H9 (cell line): ENCODE data around the gene PDE4B. TPM values are rescaled to one million over a fixed set of nuclear protein-coding genes. Genes with fewer than 3 reads are reported as not detected.

ENCODE experiments used
- DNase-seq: peaks from one replicate; pipeline ENCODE4 v3.0.0-alpha.2; 2017
- H2AFZ ChIP-seq: one replicate; pipeline ENCODE4 v1.6.1; 2013; ENCODE audit warnings: mild to moderate bottlenecking, low read length, control low read depth, moderate library complexity
- H2AK5ac ChIP-seq: 2 replicates; pipeline ENCODE4 v1.6.1; 2013; ENCODE audit warnings: low read length, control low read depth, mixed read lengths; ENCODE audit not compliant: insufficient read length
- H2BK120ac ChIP-seq: one replicate; pipeline ENCODE4 v1.6.1; 2013; ENCODE audit warnings: low read depth, mild to moderate bottlenecking, low read length, control low read depth, inconsistent platforms; ENCODE audit not compliant: poor library complexity, severe bottlenecking
- H2BK12ac ChIP-seq: 2 replicates; pipeline ENCODE4 v1.6.1; 2013; ENCODE audit warnings: low read length, control low read depth, mixed read lengths, low read depth; ENCODE audit not compliant: insufficient read length
- H2BK15ac ChIP-seq: 2 replicates; pipeline ENCODE4 v1.6.1; 2013; ENCODE audit warnings: low read depth, low read length, control low read depth
- H2BK20ac ChIP-seq: one replicate; pipeline ENCODE4 v1.6.1; 2013; ENCODE audit warnings: low read depth, mild to moderate bottlenecking, low read length, control low read depth, inconsistent platforms; ENCODE audit not compliant: poor library complexity, severe bottlenecking
- H2BK5ac ChIP-seq: 2 replicates; pipeline ENCODE4 v1.6.1; 2013; ENCODE audit warnings: low read length, control low read depth, mixed read lengths; ENCODE audit not compliant: insufficient read length
- H3K14ac ChIP-seq: 2 replicates; pipeline ENCODE4 v1.6.1; 2013; ENCODE audit warnings: low read length, control low read depth; ENCODE audit not compliant: insufficient read depth
- H3K18ac ChIP-seq: 2 replicates; pipeline ENCODE4 v1.6.1; 2013; ENCODE audit warnings: low read depth, mild to moderate bottlenecking, mixed read lengths, low read length, control low read depth; ENCODE audit not compliant: insufficient read length
- H3K23ac ChIP-seq: 2 replicates; pipeline ENCODE4 v1.6.1; 2013; ENCODE audit warnings: low read length, control low read depth, mixed read lengths, low read depth; ENCODE audit not compliant: insufficient read length
- H3K23me2 ChIP-seq: 2 replicates; pipeline ENCODE4 v1.6.1; 2013; ENCODE audit warnings: low read depth, mild to moderate bottlenecking, mixed read lengths, low read length, control low read depth; ENCODE audit not compliant: insufficient read length, poor library complexity, severe bottlenecking
- H3K27ac ChIP-seq: 2 replicates; pipeline ENCODE4 v1.5.1; 2013; ENCODE audit warnings: low read length, control low read depth, mixed read lengths, low read depth; ENCODE audit not compliant: insufficient read length
- H3K27me3 ChIP-seq: 2 replicates; pipeline ENCODE4 v1.6.1; 2013; ENCODE audit warnings: low read length, control low read depth, inconsistent platforms; ENCODE audit not compliant: insufficient read depth
- H3K4ac ChIP-seq: 2 replicates; pipeline ENCODE4 v1.6.1; 2013; ENCODE audit warnings: low read depth, mild to moderate bottlenecking, control low read depth, inconsistent platforms, low read length, moderate library complexity
- H3K4me1 ChIP-seq: 2 replicates; pipeline ENCODE4 v1.6.1; 2013; ENCODE audit warnings: low read length, control low read depth, inconsistent platforms; ENCODE audit not compliant: insufficient read depth
- H3K4me2 ChIP-seq: 2 replicates; pipeline ENCODE4 v1.6.1; 2013; ENCODE audit warnings: low read length, control low read depth, mixed read lengths; ENCODE audit not compliant: insufficient read length, insufficient read depth
- H3K56ac ChIP-seq: 2 replicates; pipeline ENCODE4 v1.6.1; 2013; ENCODE audit warnings: low read depth, mild to moderate bottlenecking, mixed read lengths, low read length, control low read depth; ENCODE audit not compliant: insufficient read length
- H3K79me1 ChIP-seq: 2 replicates; pipeline ENCODE4 v1.6.1; 2013; ENCODE audit warnings: low read depth, mild to moderate bottlenecking, moderate library complexity, low read length, control low read depth, inconsistent platforms; ENCODE audit not compliant: insufficient read depth, poor library complexity, severe bottlenecking
- H3K79me2 ChIP-seq: 2 replicates; pipeline ENCODE4 v1.6.1; 2013; ENCODE audit warnings: low read length, control low read depth, inconsistent platforms; ENCODE audit not compliant: insufficient read depth
- H3K9ac ChIP-seq: 2 replicates; pipeline ENCODE4 v1.6.1; 2013; ENCODE audit warnings: low read length, control low read depth, mixed read lengths; ENCODE audit not compliant: insufficient read length; ENCODE audit errors: extremely low read depth
- H3K9me3 ChIP-seq: one replicate; pipeline ENCODE4 v1.6.1; 2013; ENCODE audit warnings: low read depth, low read length, inconsistent platforms; ENCODE audit not compliant: control insufficient read depth
- H3T11ph ChIP-seq: one replicate; pipeline ENCODE4 v1.6.1; 2013; ENCODE audit warnings: mild to moderate bottlenecking, low read length, control low read depth, inconsistent platforms
- H4K20me1 ChIP-seq: one replicate; pipeline ENCODE4 v1.6.1; 2013; ENCODE audit not compliant: control insufficient read depth, insufficient read length, insufficient read depth
- H4K5ac ChIP-seq: 2 replicates; pipeline ENCODE4 v1.6.1; 2013; ENCODE audit warnings: low read depth, mild to moderate bottlenecking, mixed read lengths, low read length, control low read depth; ENCODE audit not compliant: insufficient read length
- H4K8ac ChIP-seq: replicated peaks from 2 replicates; pipeline ENCODE4 v1.6.1; 2013; ENCODE audit warnings: low read length, control low read depth, mixed read lengths, low read depth; ENCODE audit not compliant: insufficient read length
- H4K91ac ChIP-seq: 2 replicates; pipeline ENCODE4 v1.6.1; 2013; ENCODE audit warnings: low read depth, mild to moderate bottlenecking, moderate library complexity, mixed read lengths, low read length, control low read depth; ENCODE audit not compliant: insufficient read length
- H3K27ac Mint-ChIP-seq, 3 experiments: 2 replicates in 2 of 3; 3 replicates in 1 of 3; pipeline ENCODE4 v1.8.0; 2020 to 2021; ENCODE audit warnings: mixed read lengths in 3 of 3, mild to moderate bottlenecking in 1 of 3, moderate library complexity in 1 of 3
- H3K27me3 Mint-ChIP-seq: 2 replicates; pipeline ENCODE4 v1.8.0; 2021; ENCODE audit warnings: low read depth, mild to moderate bottlenecking, moderate library complexity, mixed read lengths
- H3K36me3 Mint-ChIP-seq, 3 experiments: 2 replicates in 2 of 3; 3 replicates in 1 of 3; pipeline ENCODE4 v1.8.0; 2020 to 2021; ENCODE audit warnings: low read depth in 3 of 3, mixed read lengths in 3 of 3; ENCODE audit not compliant: insufficient read depth in 1 of 3
- H3K4me1 Mint-ChIP-seq, 2 experiments: 2 replicates each; pipeline ENCODE4 v1.8.0; 2020; ENCODE audit warnings: mixed read lengths in 2 of 2
- H3K4me3 Mint-ChIP-seq, 2 experiments: 2 replicates in 1 of 2; 3 replicates in 1 of 2; pipeline ENCODE4 v1.8.0; 2020 to 2021; ENCODE audit warnings: mild to moderate bottlenecking in 2 of 2, mixed read lengths in 2 of 2, moderate library complexity in 1 of 2
- H3K9me3 Mint-ChIP-seq, 2 experiments: 2 replicates in 1 of 2; 3 replicates in 1 of 2; pipeline ENCODE4 v1.8.0; 2020; ENCODE audit warnings: mild to moderate bottlenecking in 2 of 2, mixed read lengths in 2 of 2, moderate library complexity in 1 of 2
- WGBS: extraction: QIAGEN DNeasy Blood & Tissue Kit; methylation state at CpG from one replicate; pipeline ENCODE4 v1.1.7; 2013; ENCODE audit warnings: missing lambda C conversion rate, low lambda C conversion rate, mixed read lengths; ENCODE audit not compliant: insufficient read length; ENCODE audit errors: extremely low coverage; 5-methylcytosine and 5-hydroxymethylcytosine counted together
- total RNA-seq: library from RNA; stranded (reverse); gene quantifications from 2 replicates; pipeline ENCODE4 v1.2.1, GENCODE V29; 2021
- TF ChIP-seq, protein P1 (sequence below): fragments of 200-600 bp; sonication (generic); conservative IDR thresholded peaks from 3 replicates; pipeline ENCODE4 v1.8.0; 2021; ENCODE audit warnings: antibody characterized with exemption, mild to moderate bottlenecking

The PDE4B gene
- total RNA-seq, 1 experiment from 2014 or later, result 19.8 TPM

DNA sequence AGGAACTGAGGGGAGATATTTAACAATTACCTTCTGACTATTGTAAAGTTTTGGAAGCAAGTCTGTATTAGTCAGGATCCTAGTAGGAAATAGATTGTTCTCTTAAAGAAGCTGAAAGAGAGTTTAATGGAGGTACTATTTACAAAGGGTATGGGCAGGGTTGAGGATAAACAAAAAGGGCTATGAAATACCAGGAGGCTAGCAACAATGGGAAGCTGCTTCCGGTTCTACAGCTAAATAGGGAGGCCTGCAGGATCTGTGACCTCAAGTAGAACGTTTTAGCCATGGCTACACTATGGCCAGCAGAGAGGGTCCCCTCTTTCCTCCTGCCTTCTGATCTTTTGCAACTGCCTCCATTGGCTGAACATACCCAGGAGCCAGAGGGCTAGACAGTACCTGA, 117.7 kb downstream of the PDE4B start:
- Histone ChIP-seq H3K27me3 (no peaks in the 10 kb centered on the region), H3K18ac (no peak overlapping the region), H3K4ac (no peak overlapping the region), H4K5ac (no peak overlapping the region), H3K23me2 (no peaks in the 10 kb centered on the region), H2BK20ac (no peak overlapping the region), H3K9me3 (no peaks in the 10 kb centered on the region), H3K56ac (no peak overlapping the region), H2BK12ac (no peak overlapping the region), H3T11ph (no peak overlapping the region), H3K27ac (no peak overlapping the region), H3K79me1 (no peaks in the 10 kb centered on the region), H2AK5ac (no peak overlapping the region), H2BK5ac (no peak overlapping the region), H3K4me2 (no peak overlapping the region), H4K20me1 (no peaks in the 10 kb centered on the region), H3K23ac (no peak overlapping the region), H4K91ac (no peak overlapping the region), H3K14ac (no peak overlapping the region), H4K8ac (no peak overlapping the region), H2AFZ (no peak overlapping the region), H3K79me2 (no peaks in the 10 kb centered on the region), H3K4me1 (no peaks in the 10 kb centered on the region), H2BK15ac (no peak overlapping the region), H3K9ac (no peak overlapping the region), H2BK120ac (no peak overlapping the region)
- Mint-ChIP-seq H3K27me3 (no peaks in the 10 kb centered on the region), H3K4me1 (peaks cover 8 to 10% of the 10 kb centered on the region in 2 experiments; a peak in 3 of 4 replicates), H3K36me3 (no peaks in the 10 kb centered on the region), H3K27ac (no peak overlapping the region), H3K4me3 (no peak overlapping the region), H3K9me3 (no peaks in the 10 kb centered on the region)
- no peak for DNase-seq
- TF ChIP-seq, protein P1, sequence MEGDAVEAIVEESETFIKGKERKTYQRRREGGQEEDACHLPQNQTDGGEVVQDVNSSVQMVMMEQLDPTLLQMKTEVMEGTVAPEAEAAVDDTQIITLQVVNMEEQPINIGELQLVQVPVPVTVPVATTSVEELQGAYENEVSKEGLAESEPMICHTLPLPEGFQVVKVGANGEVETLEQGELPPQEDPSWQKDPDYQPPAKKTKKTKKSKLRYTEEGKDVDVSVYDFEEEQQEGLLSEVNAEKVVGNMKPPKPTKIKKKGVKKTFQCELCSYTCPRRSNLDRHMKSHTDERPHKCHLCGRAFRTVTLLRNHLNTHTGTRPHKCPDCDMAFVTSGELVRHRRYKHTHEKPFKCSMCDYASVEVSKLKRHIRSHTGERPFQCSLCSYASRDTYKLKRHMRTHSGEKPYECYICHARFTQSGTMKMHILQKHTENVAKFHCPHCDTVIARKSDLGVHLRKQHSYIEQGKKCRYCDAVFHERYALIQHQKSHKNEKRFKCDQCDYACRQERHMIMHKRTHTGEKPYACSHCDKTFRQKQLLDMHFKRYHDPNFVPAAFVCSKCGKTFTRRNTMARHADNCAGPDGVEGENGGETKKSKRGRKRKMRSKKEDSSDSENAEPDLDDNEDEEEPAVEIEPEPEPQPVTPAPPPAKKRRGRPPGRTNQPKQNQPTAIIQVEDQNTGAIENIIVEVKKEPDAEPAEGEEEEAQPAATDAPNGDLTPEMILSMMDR, result no peak
- no CpG with 5 or more reads among the region's 2 CpGs for WGBS
